ENCODE results near the gene TAAR2.

GRCh38 chr6:132590362-132590761 lies 33.7 kb downstream of the TAAR2 start:
- TF ChIP-seq CTCF (IDR thresholded peaks at IDR 0.05): no peak
- no peak for TF ChIP-seq EZH2 (IDR thresholded peaks at IDR 0.05; ENCODE audit: borderline replicate concordance, insufficient read depth, low read depth, low read length, poor library complexity, severe bottlenecking)

Data from B cell (primary cell).